Stimulated activated CD4-positive, alpha-beta T cell treated with anti-CD3 and anti-CD28 coated beads, Interleukin-2, amount 100 ng/mL, for 48 hours (primary cell): Measurements from ENCODE around the gene KRTAP2-2.
"Not testable (repeated sequence)": the region's sequence is repeated elsewhere in the genome, so short reads cannot be mapped to it uniquely, and the experiment has no call there.

Experiments
- DNase-seq, 2 donors: peaks; one replicate each; pipeline ENCODE4 v3.0.0-alpha.2; 2020

KRTAP2-2 gene

GRCh38 chr17:41055130-41055529, at the start of gene KRTAP2-2:
Gene KRTAP2-2, minus strand, starts transcription at chr17:41055230. Its CDS starts 19 bp downstream, at chr17:41055211.
- DNase-seq, result not testable (repeated sequence)

- DNase-seq, result not testable (repeated sequence)
Observed at GRCh38 chr17:41104386-41105038, 49.5 kb upstream of the KRTAP2-2 start.

- no peak for DNase-seq
Observed at GRCh38 chr17:41103896-41104295, 48.9 kb upstream of the KRTAP2-2 start.

- DNase-seq, result no peak
Observed at GRCh38 chr17:41101586-41102259, 46.7 kb upstream of the KRTAP2-2 start, which contains the start of gene KRTAP4-16. Gene KRTAP4-16, minus strand, starts transcription at chr17:41102209. Its CDS starts 0 bp downstream, at chr17:41102209.

- not testable (repeated sequence) for DNase-seq
Observed at GRCh38 chr17:41099682-41100480, 44.9 kb upstream of the KRTAP2-2 start.

GRCh38 chr17:41098481-41098880, 43.5 kb upstream of the KRTAP2-2 start:
- no peak for DNase-seq

- no peak for DNase-seq
Observed at GRCh38 chr17:41098042-41098441, 43.0 kb upstream of the KRTAP2-2 start, which contains the start of gene KRTAP4-8. Gene KRTAP4-8, minus strand, starts transcription at chr17:41098142. Its CDS starts 58 bp downstream, at chr17:41098084.

- DNase-seq, result no peak
Observed at GRCh38 chr17:41096055-41096454, 41.0 kb upstream of the KRTAP2-2 start.

- DNase-seq, result not testable (repeated sequence)
Observed at GRCh38 chr17:41088760-41089352, 33.8 kb upstream of the KRTAP2-2 start.

- DNase-seq, result not testable (repeated sequence)
Observed at GRCh38 chr17:41084100-41084856, 29.2 kb upstream of the KRTAP2-2 start, which contains the start of gene KRTAP4-7. Gene KRTAP4-7, plus strand, starts transcription at chr17:41084150. Its CDS starts 57 bp downstream, at chr17:41084207.

- DNase-seq, result not testable (repeated sequence)
Observed at GRCh38 chr17:41083427-41083826, 28.4 kb upstream of the KRTAP2-2 start.

- DNase-seq, result no peak
Observed at GRCh38 chr17:41082626-41083025, 27.6 kb upstream of the KRTAP2-2 start.

GRCh38 chr17:41076788-41077187, 21.8 kb upstream of the KRTAP2-2 start:
- DNase-seq, result no peak

- DNase-seq, result no peak
Observed at GRCh38 chr17:41073676-41074075, 18.6 kb upstream of the KRTAP2-2 start.

- DNase-seq, result no peak
Observed at GRCh38 chr17:41071606-41072360, 16.8 kb upstream of the KRTAP2-2 start.

GRCh38 chr17:41069031-41069430, 14.0 kb upstream of the KRTAP2-2 start:
- DNase-seq, result no peak

- DNase-seq, result no peak
Observed at GRCh38 chr17:41067281-41067680, 12.3 kb upstream of the KRTAP2-2 start.

- DNase-seq, result no peak
Observed at GRCh38 chr17:41065829-41066624, 11.0 kb upstream of the KRTAP2-2 start, which contains the start of gene KRTAP2-4. Gene KRTAP2-4, minus strand, starts transcription at chr17:41065879. Its CDS starts 34 bp downstream, at chr17:41065845.

GRCh38 chr17:41065016-41065689, 10.1 kb upstream of the KRTAP2-2 start:
- DNase-seq, result not testable (repeated sequence)

- DNase-seq, result no peak
Observed at GRCh38 chr17:41064301-41064700, 9.3 kb upstream of the KRTAP2-2 start.
